ENCODE data around the gene OGFOD1.
"Not testable (repeated sequence)": the region's sequence is repeated elsewhere in the genome, so short reads cannot be mapped to it uniquely, and the experiment has no call there.

The OGFOD1 gene

GRCh38 chr16:56478281-56479049, 27.1 kb downstream of the OGFOD1 start:
- in situ Hi-C loops (cut with MboI; ENCODE audit: low sequenced_read_pairs): no loop called here
- no peak for DNase-seq (ENCODE audit: low spot score in 2 of 2)
- H3K36me3 ChIP-seq (replicated peaks): peaks cover 48% of the 10 kb centered on the region
- peaks cover 24% of the 10 kb centered on the region for H3K4me1 ChIP-seq
- no peaks in the 10 kb centered on the region for H3K9me3 ChIP-seq
- no peak overlapping the region for H3K4me3 ChIP-seq
- no peaks in the 10 kb centered on the region for H3K27me3 ChIP-seq (ENCODE audit: low read depth)

DNA sequence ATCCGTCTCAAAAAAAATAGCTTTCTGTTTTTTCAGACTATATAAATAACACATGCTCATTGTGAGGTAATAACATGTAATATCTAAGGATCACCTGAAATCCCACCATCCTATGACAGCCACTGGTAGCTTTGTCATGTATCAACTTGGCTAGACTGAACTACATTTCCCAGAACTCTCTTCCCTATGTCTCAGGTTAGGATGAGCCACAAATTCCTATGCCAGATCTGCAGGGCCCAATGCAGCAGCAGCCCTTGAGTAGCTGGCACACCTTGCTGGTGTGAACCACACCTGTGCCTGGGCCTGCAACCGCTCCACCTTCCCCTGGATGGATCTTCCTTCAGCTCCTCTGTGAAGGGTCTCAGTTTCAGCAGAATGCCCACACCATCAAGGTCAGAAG, 28.1 kb downstream of the OGFOD1 start:
- peaks cover 47% of the 10 kb centered on the region for H3K36me3 ChIP-seq (replicated peaks)

GRCh38 chr16:56480776-56481467, 29.6 kb downstream of the OGFOD1 start:
- Histone ChIP-seq H3K9me3 (no peaks in the 10 kb centered on the region), H3K27me3 (ENCODE audit: low read depth) (no peaks in the 10 kb centered on the region), H3K4me1 (peaks cover 24% of the 10 kb centered on the region), H3K4me3 (no peak overlapping the region), H3K36me3 (replicated peaks) (peaks cover 37% of the 10 kb centered on the region)
- peak; percentile 55 to 59 for DNase-seq (ENCODE audit: low spot score in 2 of 2)
- in situ Hi-C loops (cut with MboI; ENCODE audit: low sequenced_read_pairs): no loop called here

More for the DNA sequence above, 28.1 kb downstream of the OGFOD1 start:
- DNase-seq (ENCODE audit: low spot score in 2 of 2): no peak
- Histone ChIP-seq H3K4me3 (no peak overlapping the region), H3K4me1 (peaks cover 24% of the 10 kb centered on the region), H3K9me3 (no peaks in the 10 kb centered on the region), H3K27me3 (ENCODE audit: low read depth) (no peaks in the 10 kb centered on the region)
- in situ Hi-C loops (cut with MboI; ENCODE audit: low sequenced_read_pairs): no loop called here

DNA sequence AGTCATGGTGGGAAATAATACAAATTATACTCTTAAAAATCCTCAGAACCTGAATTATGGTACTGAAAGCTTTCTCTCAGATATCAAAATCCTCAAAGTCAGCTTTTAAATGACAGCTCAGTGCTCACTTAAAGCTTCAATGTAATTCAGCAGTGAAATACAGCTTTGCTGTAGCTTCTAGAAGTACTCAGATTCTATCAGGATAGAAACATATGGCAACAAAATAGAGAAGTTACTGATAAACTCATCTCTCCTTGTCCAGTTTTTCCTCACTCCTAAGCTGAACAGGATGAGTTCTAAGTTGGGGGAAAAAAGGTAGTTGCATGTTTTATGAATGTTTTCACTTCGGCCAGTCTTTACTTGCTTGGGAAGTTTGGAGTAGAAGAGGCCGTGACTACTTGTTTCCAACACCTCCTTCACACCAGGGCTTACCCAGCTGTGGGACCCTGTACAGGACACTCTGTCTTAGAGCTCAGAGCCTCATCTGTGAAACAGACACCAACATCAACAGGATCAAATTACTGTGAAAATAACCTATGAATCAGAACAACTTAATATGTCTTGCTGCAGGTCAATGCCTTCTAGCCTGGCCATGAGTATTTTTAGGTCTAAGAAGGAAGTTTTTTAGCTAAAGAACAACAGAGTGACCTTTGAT, 30.2 kb downstream of the OGFOD1 start:
- Histone ChIP-seq H3K36me3 (replicated peaks) (peaks cover 32% of the 10 kb centered on the region), H3K4me1 (peaks cover 24% of the 10 kb centered on the region), H3K9me3 (no peaks in the 10 kb centered on the region), H3K27me3 (ENCODE audit: low read depth) (no peaks in the 10 kb centered on the region), H3K4me3 (no peak overlapping the region)
- in situ Hi-C loops (cut with MboI; ENCODE audit: low sequenced_read_pairs): no loop called here
- DNase-seq (ENCODE audit: low spot score in 2 of 2): no peak

- Histone ChIP-seq H3K36me3 (replicated peaks) (peaks cover 22% of the 10 kb centered on the region), H3K4me3 (no peak overlapping the region), H3K9me3 (no peaks in the 10 kb centered on the region), H3K27me3 (ENCODE audit: low read depth) (no peaks in the 10 kb centered on the region), H3K4me1 (peaks cover 17% of the 10 kb centered on the region)
- in situ Hi-C loops (cut with MboI; ENCODE audit: low sequenced_read_pairs): no loop called here
- DNase-seq (ENCODE audit: low spot score in 2 of 2): no peak
These were observed 31.4 kb downstream of the OGFOD1 start for GRCh38 chr16:56482683-56483236.

GRCh38 chr16:56483394-56483793, 32.0 kb downstream of the OGFOD1 start:
- Histone ChIP-seq H3K4me1 (peaks cover 16% of the 10 kb centered on the region), H3K36me3 (replicated peaks) (peaks cover 16% of the 10 kb centered on the region), H3K9me3 (no peaks in the 10 kb centered on the region), H3K27me3 (ENCODE audit: low read depth) (no peaks in the 10 kb centered on the region), H3K4me3 (no peak overlapping the region)
- in situ Hi-C loops (cut with MboI; ENCODE audit: low sequenced_read_pairs): no loop called here
- no peak for DNase-seq (ENCODE audit: low spot score in 2 of 2)

DNA sequence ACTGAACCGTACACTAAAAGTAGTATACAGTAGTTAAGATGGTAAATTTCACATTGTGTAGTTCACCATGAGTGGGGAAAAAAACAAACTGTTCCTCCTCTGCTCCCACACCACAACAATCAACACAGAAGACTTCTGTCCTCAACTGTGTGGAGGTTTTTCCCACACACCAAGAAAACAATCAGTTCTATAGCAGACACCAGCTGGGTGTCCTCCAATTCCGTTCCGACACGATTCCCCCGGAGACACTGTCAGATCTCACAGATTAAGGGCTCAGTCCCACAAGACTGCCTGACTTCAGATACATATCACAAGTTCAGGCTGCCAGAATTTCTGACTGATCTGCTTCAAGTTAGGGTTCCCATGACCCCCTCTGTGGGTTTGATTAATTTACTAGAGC, 36.7 kb downstream of the OGFOD1 start:
- no peak for DNase-seq (ENCODE audit: low spot score in 2 of 2)
- Histone ChIP-seq H3K9me3 (no peaks in the 10 kb centered on the region), H3K27me3 (ENCODE audit: low read depth) (no peaks in the 10 kb centered on the region), H3K4me1 (no peaks in the 10 kb centered on the region), H3K4me3 (no peak overlapping the region), H3K36me3 (replicated peaks) (peaks cover 6% of the 10 kb centered on the region; the same call in 1 of the 2 replicates)
- in situ Hi-C loops (cut with MboI; ENCODE audit: low sequenced_read_pairs): no loop called here

GRCh38 chr16:56488868-56489267, 37.5 kb downstream of the OGFOD1 start:
- H3K4me1 ChIP-seq; DNase-seq (ENCODE audit: low spot score in 2 of 2); H3K4me3 ChIP-seq; H3K27me3 ChIP-seq (ENCODE audit: low read depth); in situ Hi-C loops (cut with MboI; ENCODE audit: low sequenced_read_pairs); H3K36me3 ChIP-seq (replicated peaks); H3K9me3 ChIP-seq: not testable (repeated sequence)

DNA sequence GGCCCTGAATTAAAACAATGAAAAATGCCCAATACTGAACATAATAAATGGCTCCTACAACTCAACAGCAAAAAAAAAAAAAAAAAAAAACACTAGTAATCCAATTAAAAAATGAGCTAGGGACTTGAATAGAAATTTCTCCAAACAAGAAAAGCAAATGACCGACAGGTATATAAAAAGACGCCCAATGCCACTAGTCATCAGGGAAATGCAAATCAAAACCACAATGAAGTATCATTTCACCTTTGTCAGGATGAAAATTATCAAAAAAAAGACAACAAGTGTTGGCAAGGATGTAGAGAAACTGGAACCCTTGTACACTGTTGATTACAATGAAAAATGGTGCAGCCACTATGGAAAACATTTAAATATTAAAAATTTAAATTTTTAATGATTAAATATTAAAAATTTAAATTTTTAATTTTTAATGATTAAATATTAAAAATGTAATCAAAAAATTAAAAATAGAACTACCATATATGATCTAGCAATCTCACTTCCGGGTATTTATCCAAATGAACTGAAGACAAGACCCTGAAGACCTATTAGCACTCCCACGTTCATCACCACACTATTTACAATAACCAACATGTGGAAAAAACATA, 40.4 kb downstream of the OGFOD1 start:
- no peaks in the 10 kb centered on the region for H3K9me3 ChIP-seq
- H3K4me3 ChIP-seq: no peak overlapping the region
- H3K36me3 ChIP-seq (replicated peaks): no peaks in the 10 kb centered on the region; the same call in 1 of the 2 replicates
- in situ Hi-C loops (cut with MboI; ENCODE audit: low sequenced_read_pairs): no loop called here
- H3K27me3 ChIP-seq (ENCODE audit: low read depth): no peaks in the 10 kb centered on the region
- no peak for DNase-seq (ENCODE audit: low spot score in 2 of 2)
- no peaks in the 10 kb centered on the region for H3K4me1 ChIP-seq

DNA sequence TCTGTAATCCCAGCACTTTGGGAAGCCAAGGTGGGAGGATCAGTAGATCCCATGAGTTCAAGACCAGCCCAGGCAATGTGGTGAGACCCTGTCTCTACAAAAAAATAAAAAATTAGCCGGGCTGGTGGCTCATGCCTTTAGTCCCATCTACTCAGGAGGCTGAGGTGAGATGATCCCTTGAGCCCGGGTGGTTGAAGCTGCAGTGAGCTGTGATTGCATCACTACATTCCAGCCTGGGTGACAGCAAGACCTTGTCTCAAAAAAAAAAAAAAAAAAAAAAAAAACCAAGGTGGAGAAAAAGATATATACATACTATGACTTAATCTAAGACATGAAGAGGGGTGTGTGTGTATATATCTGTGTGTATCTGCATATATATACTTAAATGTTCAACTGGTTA, 41.8 kb downstream of the OGFOD1 start:
- Histone ChIP-seq H3K36me3 (replicated peaks) (no peaks in the 10 kb centered on the region; the same call in 1 of the 2 replicates), H3K9me3 (no peaks in the 10 kb centered on the region), H3K4me3 (no peak overlapping the region), H3K4me1 (no peaks in the 10 kb centered on the region), H3K27me3 (ENCODE audit: low read depth) (no peaks in the 10 kb centered on the region)
- in situ Hi-C loops (cut with MboI; ENCODE audit: low sequenced_read_pairs): no loop called here
- DNase-seq (ENCODE audit: low spot score in 2 of 2): no peak

DNA sequence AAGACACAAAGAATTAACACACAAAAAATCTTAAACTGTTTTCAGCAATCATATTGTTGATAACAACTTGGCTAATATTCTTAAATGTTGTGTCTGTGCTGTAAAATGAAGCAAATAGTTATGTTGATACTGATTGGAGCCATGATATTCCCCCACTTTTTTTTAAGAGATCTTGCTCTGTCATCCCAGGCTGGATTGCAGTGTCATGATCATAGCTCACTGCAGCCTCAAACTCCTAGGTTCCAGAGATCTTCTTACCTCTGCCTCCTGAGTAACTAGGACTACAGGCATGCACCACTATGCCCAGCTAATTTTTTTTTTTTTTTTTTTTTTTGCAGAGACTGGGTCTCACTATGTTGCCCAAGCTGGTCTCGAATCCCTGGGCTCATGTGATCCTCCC, 42.5 kb downstream of the OGFOD1 start:
- Histone ChIP-seq H3K27me3 (ENCODE audit: low read depth) (no peaks in the 10 kb centered on the region), H3K36me3 (replicated peaks) (no peaks in the 10 kb centered on the region; the same call in 1 of the 2 replicates), H3K4me1 (no peaks in the 10 kb centered on the region), H3K4me3 (no peak overlapping the region), H3K9me3 (no peaks in the 10 kb centered on the region)
- no peak for DNase-seq (ENCODE audit: low spot score in 2 of 2)
- in situ Hi-C loops (cut with MboI; ENCODE audit: low sequenced_read_pairs): no loop called here

DNA sequence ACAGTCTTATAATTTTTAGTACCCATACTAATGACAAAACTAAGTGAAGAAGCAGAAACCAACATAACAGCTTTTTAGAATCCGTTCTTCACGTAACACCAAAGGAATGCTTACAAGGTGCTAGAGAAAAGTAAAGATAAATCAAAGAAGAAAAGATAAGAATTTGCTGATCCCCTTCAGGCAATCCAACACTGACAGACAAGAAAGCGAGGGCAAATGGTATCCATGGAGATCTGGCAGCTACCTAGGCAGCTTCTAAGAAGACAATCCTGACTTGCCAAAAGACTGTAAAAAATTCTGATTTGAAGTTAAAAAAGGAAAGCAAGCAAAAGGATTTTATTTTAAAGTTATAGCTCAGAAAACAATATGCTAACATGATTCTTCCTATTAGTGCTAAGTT, 53.8 kb downstream of the OGFOD1 start:
- in situ Hi-C loops (cut with MboI; ENCODE audit: low sequenced_read_pairs): no loop called here

GRCh38 chr16:56506941-56507340, 55.6 kb downstream of the OGFOD1 start:
- Histone ChIP-seq H3K9me3 (no peaks in the 10 kb centered on the region), H3K4me1 (no peaks in the 10 kb centered on the region), H3K4me3 (no peak overlapping the region), H3K27me3 (ENCODE audit: low read depth) (no peaks in the 10 kb centered on the region), H3K36me3 (replicated peaks) (peaks cover 3% of the 10 kb centered on the region; the same call in 1 of the 2 replicates)
- no peak for DNase-seq (ENCODE audit: low spot score in 2 of 2)
- in situ Hi-C loops (cut with MboI; ENCODE audit: low sequenced_read_pairs): no loop called here

More for the DNA sequence above, 53.8 kb downstream of the OGFOD1 start:
- H3K4me1 ChIP-seq: no peaks in the 10 kb centered on the region
- no peaks in the 10 kb centered on the region for H3K9me3 ChIP-seq
- H3K4me3 ChIP-seq: no peak overlapping the region
- peaks cover 3% of the 10 kb centered on the region; the same call in 1 of the 2 replicates for H3K36me3 ChIP-seq (replicated peaks)
- no peak for DNase-seq (ENCODE audit: low spot score in 2 of 2)
- H3K27me3 ChIP-seq (ENCODE audit: low read depth): no peaks in the 10 kb centered on the region
